B cell (primary cell): ENCODE data around the gene FKBP15. TPM values are rescaled to one million over a fixed set of nuclear protein-coding genes. Genes with fewer than 3 reads are reported as not detected.
"Not testable (repeated sequence)": the region's sequence is repeated elsewhere in the genome, so short reads cannot be mapped to it uniquely, and the experiment has no call there.

Experiments
- ATAC-seq: fragments of 200-7000 bp; cut with Tn5 transposase; one replicate; pipeline ENCODE4 v1.10.0; 2021; ENCODE audit warnings: low read depth, mild to moderate bottlenecking, moderate number of reproducible peaks, moderate library complexity
- CTCF ChIA-PET: fragments of 350-600 bp; sonication (Branson Sonifier 250); formaldehyde crosslinking; loops from one replicate; lab custom pipeline; 2021; ENCODE audit warnings: antibody characterized with exemption, inconsistent platforms; lab: Charles Lee
- POLR2A ChIA-PET: fragments of 350-600 bp; sonication (Branson Sonifier 250); formaldehyde crosslinking; loops from one replicate; lab custom pipeline; 2021; ENCODE audit warnings: antibody characterized with exemption; lab: Charles Lee
- DNase-seq: peaks from one replicate; pipeline ENCODE4 v3.0.0; 2013
- H2AFZ ChIP-seq: 2 replicates; pipeline ENCODE4 v1.6.1; 2012; ENCODE audit warnings: mild to moderate bottlenecking, low read depth, low read length; ENCODE audit not compliant: insufficient read depth, poor library complexity, severe bottlenecking
- H3K27ac ChIP-seq, 2 donors: 1 replicate in 1 of 2; 2 replicates in 1 of 2; pipeline ENCODE4 v1.5.1; 2012 to 2013; ENCODE audit warnings: low read length in 2 of 2, mild to moderate bottlenecking in 2 of 2, moderate library complexity in 1 of 2
- H3K27me3 ChIP-seq, 4 experiments: fragments of 200-600 bp in 1 of 4; sonication (generic) in 1 of 4; replicated peaks in 1 of 4; 1 replicate in 2 of 4; 2 replicates in 2 of 4; pipeline versions ENCODE4 v1.6.1 to v1.7.0; 2013 to 2016; ENCODE audit warnings: low read length in 3 of 4, mild to moderate bottlenecking in 2 of 4, mixed read lengths in 1 of 4, moderate library complexity in 1 of 4; ENCODE audit not compliant: insufficient read depth in 4 of 4, control insufficient read depth in 3 of 4; ENCODE audit errors: control extremely low read depth in 1 of 4
- H3K36me3 ChIP-seq, 2 experiments: replicated peaks in 1 of 2; 1 replicate in 1 of 2; 2 replicates in 1 of 2; pipeline versions ENCODE4 v1.6.1 to v1.7.1; 2013; ENCODE audit warnings: low read length in 1 of 2; ENCODE audit not compliant: insufficient read depth in 2 of 2, control insufficient read depth in 1 of 2; ENCODE audit errors: control extremely low read depth in 1 of 2, extremely low read depth in 1 of 2
- H3K4me1 ChIP-seq, 2 donors: fragments of 200-600 bp in 1 of 2; sonication (generic) in 1 of 2; 1 replicate in 1 of 2; 2 replicates in 1 of 2; pipeline versions ENCODE4 v1.5.1 to v1.6.1; 2013 to 2017; ENCODE audit warnings: low read length in 2 of 2; ENCODE audit not compliant: control insufficient read depth in 2 of 2, insufficient read depth in 2 of 2
- H3K4me2 ChIP-seq: replicated peaks from 2 replicates; pipeline ENCODE3; 2012; ENCODE audit warnings: mild to moderate bottlenecking, low read depth, low read length; ENCODE audit not compliant: poor library complexity, severe bottlenecking
- H3K4me3 ChIP-seq, 5 experiments: fragments of 200-600 bp in 1 of 5; sonication (generic) in 1 of 5; 1 replicate in 3 of 5; 2 replicates in 2 of 5; pipeline versions ENCODE4 v1.5.1 to v1.7.0; 2011 to 2016; ENCODE audit warnings: low read length in 4 of 5, mild to moderate bottlenecking in 4 of 5, low read depth in 2 of 5, control low read depth in 1 of 5, moderate library complexity in 1 of 5; ENCODE audit not compliant: insufficient read depth in 1 of 5; ENCODE audit errors: control extremely low read depth in 1 of 5, extremely low read depth in 1 of 5
- H3K79me2 ChIP-seq: fragments of 200-600 bp; sonication (generic); one replicate; pipeline ENCODE4 v1.6.0; 2016; ENCODE audit warnings: low read length; ENCODE audit not compliant: control insufficient read depth, insufficient read depth
- H3K9ac ChIP-seq: fragments of 200-600 bp; sonication (generic); 2 replicates; pipeline ENCODE4 v1.6.1; 2017; ENCODE audit warnings: mild to moderate bottlenecking, low read length, moderate library complexity
- H3K9me3 ChIP-seq, 3 donors: one replicate each; pipeline versions ENCODE4 v1.6.1 to v1.7.1; 2013; ENCODE audit warnings: low read length in 2 of 3; ENCODE audit not compliant: control insufficient read depth in 2 of 3, insufficient read depth in 1 of 3; ENCODE audit errors: control extremely low read depth in 1 of 3
- H4K20me1 ChIP-seq: 2 replicates; pipeline ENCODE4 v1.6.0; 2012; ENCODE audit warnings: mild to moderate bottlenecking, low read length; ENCODE audit not compliant: insufficient read depth, control insufficient read depth, poor library complexity, severe bottlenecking
- H3K27ac Mint-ChIP-seq: one replicate; pipeline ENCODE4 v1.8.0; 2021; ENCODE audit warnings: mixed read lengths
- H3K27me3 Mint-ChIP-seq: one replicate; pipeline ENCODE4 v1.8.0; 2021; ENCODE audit warnings: mixed read lengths
- H3K4me1 Mint-ChIP-seq: one replicate; pipeline ENCODE4 v1.8.0; 2021; ENCODE audit warnings: mixed read lengths
- H3K4me3 Mint-ChIP-seq: one replicate; pipeline ENCODE4 v1.8.0; 2021; ENCODE audit warnings: mixed read lengths
- H3K9me3 Mint-ChIP-seq: one replicate; pipeline ENCODE4 v1.8.0; 2022; ENCODE audit warnings: mixed read lengths; ENCODE audit not compliant: insufficient read depth
- EZH2 ChIP-seq: IDR thresholded peaks from 2 replicates; pipeline ENCODE4 v1.6.1; 2012; ENCODE audit warnings: borderline replicate concordance, low read depth, mild to moderate bottlenecking, moderate library complexity, low read length; ENCODE audit not compliant: insufficient read depth, poor library complexity, severe bottlenecking
- WGBS: methylation state at CpG from one replicate; pipeline ENCODE4 v1.1.5; 2013; ENCODE audit warnings: missing lambda C conversion rate; ENCODE audit not compliant: insufficient coverage; 5-methylcytosine and 5-hydroxymethylcytosine counted together
- intact Hi-C: fragments of 100-400 bp; cut with micrococcal nuclease; formaldehyde crosslinking; loops from one replicate; pipeline ENCODE4 v1.10.0; 2022
- polyA plus RNA-seq: library from polyadenylated mRNA; depleted of rRNA; stranded (reverse); fragments of >200 nt; gene quantifications from 2 replicates; pipeline ENCODE4 v1.2.3, GENCODE V29; 2012
- total RNA-seq, 2 donors: library from RNA; stranded (reverse); fragments of 120-200 nt in 1 of 2; gene quantifications; 1 replicate in 1 of 2; 2 replicates in 1 of 2; pipeline versions ENCODE4 v1.2.3 to v1.2.4, GENCODE V29; 2013 to 2022
- TF ChIP-seq, protein P1 (sequence below): fragments of 200-600 bp; IDR thresholded peaks from one replicate; pipeline ENCODE4 v1.8.0; 2022; ENCODE audit warnings: antibody characterized with exemption, mild to moderate bottlenecking

The FKBP15 gene
- total and polyA plus RNA-seq, 2 donors (not counting 1 experiment from before 2014, with no cell fraction given): 21.1 to 40.6 TPM

DNA sequence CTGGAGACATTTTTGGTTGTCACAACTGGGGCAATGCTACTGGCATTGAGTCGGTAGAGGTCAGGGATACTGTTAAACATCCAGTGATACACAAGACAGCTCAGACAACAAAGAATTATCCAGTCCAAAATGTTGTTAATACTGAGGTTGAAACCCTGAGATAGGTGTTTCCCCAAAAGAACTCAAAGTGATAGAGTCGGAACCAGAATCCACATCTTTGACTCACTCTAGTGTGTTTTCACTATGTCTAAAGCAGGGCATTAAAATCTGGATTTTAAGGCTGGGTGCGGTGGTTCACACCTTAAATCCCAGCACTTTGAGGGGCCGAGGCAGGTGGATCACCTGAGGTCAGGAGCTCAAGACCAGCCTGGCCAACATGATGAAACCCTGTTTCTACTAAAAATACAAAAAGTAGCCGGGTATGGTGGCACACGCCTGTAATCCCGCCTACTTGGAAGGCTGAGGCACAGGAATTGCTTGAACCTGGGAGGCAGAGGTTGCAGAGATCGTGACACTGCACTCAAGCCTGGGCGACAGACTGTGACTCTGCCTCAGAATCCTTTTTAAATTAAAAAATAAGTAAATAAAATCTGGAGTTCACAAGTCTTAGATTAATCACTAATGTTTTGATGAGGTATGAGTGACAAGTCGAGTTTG is 17.3 kb upstream of the FKBP15 start:
- no peak for DNase-seq
- 95% methylated on average over 6 of the region's 10 CpGs for WGBS
- no peak for TF ChIP-seq EZH2
- TF ChIP-seq, protein P1, sequence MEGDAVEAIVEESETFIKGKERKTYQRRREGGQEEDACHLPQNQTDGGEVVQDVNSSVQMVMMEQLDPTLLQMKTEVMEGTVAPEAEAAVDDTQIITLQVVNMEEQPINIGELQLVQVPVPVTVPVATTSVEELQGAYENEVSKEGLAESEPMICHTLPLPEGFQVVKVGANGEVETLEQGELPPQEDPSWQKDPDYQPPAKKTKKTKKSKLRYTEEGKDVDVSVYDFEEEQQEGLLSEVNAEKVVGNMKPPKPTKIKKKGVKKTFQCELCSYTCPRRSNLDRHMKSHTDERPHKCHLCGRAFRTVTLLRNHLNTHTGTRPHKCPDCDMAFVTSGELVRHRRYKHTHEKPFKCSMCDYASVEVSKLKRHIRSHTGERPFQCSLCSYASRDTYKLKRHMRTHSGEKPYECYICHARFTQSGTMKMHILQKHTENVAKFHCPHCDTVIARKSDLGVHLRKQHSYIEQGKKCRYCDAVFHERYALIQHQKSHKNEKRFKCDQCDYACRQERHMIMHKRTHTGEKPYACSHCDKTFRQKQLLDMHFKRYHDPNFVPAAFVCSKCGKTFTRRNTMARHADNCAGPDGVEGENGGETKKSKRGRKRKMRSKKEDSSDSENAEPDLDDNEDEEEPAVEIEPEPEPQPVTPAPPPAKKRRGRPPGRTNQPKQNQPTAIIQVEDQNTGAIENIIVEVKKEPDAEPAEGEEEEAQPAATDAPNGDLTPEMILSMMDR: no peak
- Histone ChIP-seq H3K4me3 (no peak overlapping the region), H3K9ac (no peak overlapping the region), H3K4me1 (peaks cover 2 to 3% of the 10 kb centered on the region in 2 donors), H3K79me2 (no peaks in the 10 kb centered on the region), H3K27ac (no peak overlapping the region), H3K4me2 (no peak overlapping the region), H3K9me3 (no peaks in the 10 kb centered on the region), H3K36me3 (no peaks in the 10 kb centered on the region), H2AFZ (no peak overlapping the region), H3K27me3 (no peaks in the 10 kb centered on the region), H4K20me1 (no peaks in the 10 kb centered on the region)
- H3K27ac Mint-ChIP-seq: no peak overlapping the region
- peaks cover 12% of the 10 kb centered on the region for H3K4me1 Mint-ChIP-seq
- no peaks in the 10 kb centered on the region for H3K9me3 Mint-ChIP-seq
- no peaks in the 10 kb centered on the region for H3K27me3 Mint-ChIP-seq
- POLR2A ChIA-PET: no interaction called here
- intact Hi-C loops: no loop called here
- no peak overlapping the region for H3K4me3 Mint-ChIP-seq
- CTCF ChIA-PET: no interaction called here
- no peak for ATAC-seq

DNA sequence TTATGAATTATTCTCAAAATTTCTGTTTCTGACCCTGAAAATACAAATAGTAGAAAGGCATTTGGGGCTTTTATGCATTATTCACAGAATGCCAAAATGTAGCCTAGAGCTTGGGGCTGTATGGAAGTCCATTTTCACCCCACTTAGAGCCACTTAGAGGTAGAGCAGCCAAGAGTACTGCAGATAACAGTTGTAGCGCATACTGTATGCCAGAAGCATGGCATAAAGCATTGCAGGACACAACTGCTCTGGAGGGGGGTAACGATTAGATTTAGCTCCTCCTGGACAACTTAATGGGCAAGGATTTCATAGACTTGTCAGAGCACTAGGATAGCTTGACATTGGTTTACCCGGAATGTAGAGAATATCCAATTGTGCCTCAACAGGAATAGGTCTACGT is 15.9 kb upstream of the FKBP15 start:
- no peaks in the 10 kb centered on the region for H4K20me1 ChIP-seq
- ATAC-seq: no peak
- Mint-ChIP-seq H3K27ac (no peak overlapping the region), H3K4me1 (peaks cover 24% of the 10 kb centered on the region), H3K4me3 (no peak overlapping the region), H3K27me3 (no peaks in the 10 kb centered on the region), H3K9me3 (no peaks in the 10 kb centered on the region)
- no peak overlapping the region for H3K27ac ChIP-seq
- 95% methylated on average over 3 of the region's 4 CpGs for WGBS
- no peak for DNase-seq
- H3K4me2 ChIP-seq: no peak overlapping the region
- intact Hi-C loops: no loop called here
- H2AFZ ChIP-seq: no peak overlapping the region
- H3K4me3 ChIP-seq: no peak overlapping the region
- H3K4me1 ChIP-seq: peaks cover 11 to 13% of the 10 kb centered on the region in 2 donors
- TF ChIP-seq EZH2: no peak
- ChIA-PET CTCF (no interaction called here), POLR2A (no interaction called here)
- no peaks in the 10 kb centered on the region for H3K9me3 ChIP-seq
- H3K36me3 ChIP-seq: no peaks in the 10 kb centered on the region
- H3K79me2 ChIP-seq: no peaks in the 10 kb centered on the region
- no peak overlapping the region for H3K9ac ChIP-seq
- H3K27me3 ChIP-seq: no peaks in the 10 kb centered on the region

DNA sequence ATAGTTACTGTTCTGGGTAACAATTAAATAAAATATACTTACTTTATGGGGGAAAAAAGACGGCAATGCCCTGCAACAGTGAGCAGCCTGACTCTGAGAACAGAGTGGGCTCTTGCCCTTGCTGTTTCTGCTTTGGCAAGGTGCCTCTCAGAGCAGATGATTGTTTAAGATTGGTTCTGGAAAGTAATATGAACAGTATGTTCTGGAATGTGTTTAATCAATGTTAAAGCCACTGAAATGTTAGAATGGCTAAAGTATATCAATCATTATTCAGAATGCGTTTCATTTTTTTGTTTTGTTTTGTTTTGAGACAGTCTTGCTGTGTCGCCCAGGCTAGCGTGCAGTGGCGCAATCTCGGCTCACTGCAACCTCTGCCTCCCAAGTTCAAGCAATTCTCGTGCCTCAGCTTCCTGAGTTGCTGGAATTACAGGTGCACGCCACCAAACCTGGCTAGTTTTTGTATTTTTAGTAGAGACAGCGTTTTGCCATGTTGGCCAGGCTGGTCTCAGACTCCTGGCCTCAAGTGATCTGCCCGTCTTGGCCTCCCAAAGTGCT is 14.7 kb upstream of the FKBP15 start:
- H3K27ac ChIP-seq, H3K4me3 ChIP-seq, ATAC-seq, H3K9me3 ChIP-seq, CTCF ChIA-PET, H3K27me3 ChIP-seq, H3K27ac Mint-ChIP-seq, H3K4me3 Mint-ChIP-seq, H3K9me3 Mint-ChIP-seq, POLR2A ChIA-PET, intact Hi-C loops, DNase-seq, H3K9ac ChIP-seq, H4K20me1 ChIP-seq, H3K36me3 ChIP-seq, H3K27me3 Mint-ChIP-seq, H3K4me2 ChIP-seq, H3K79me2 ChIP-seq, H2AFZ ChIP-seq: not testable (repeated sequence)
- H3K4me1 Mint-ChIP-seq: peaks cover 26% of the 10 kb centered on the region
- peaks cover 11 to 13% of the 10 kb centered on the region in 2 donors for H3K4me1 ChIP-seq
- WGBS: 98% methylated on average over 8 of the region's 10 CpGs
